ENCODE measurements around the gene MOSPD2. TPM values are rescaled to one million over a fixed set of nuclear protein-coding genes. Genes with fewer than 3 reads are reported as not detected.

MOSPD2 gene
- total RNA-seq, 4 donors from 2014 or later, result 19.0 to 35.8 (median 21.9) TPM

DNA sequence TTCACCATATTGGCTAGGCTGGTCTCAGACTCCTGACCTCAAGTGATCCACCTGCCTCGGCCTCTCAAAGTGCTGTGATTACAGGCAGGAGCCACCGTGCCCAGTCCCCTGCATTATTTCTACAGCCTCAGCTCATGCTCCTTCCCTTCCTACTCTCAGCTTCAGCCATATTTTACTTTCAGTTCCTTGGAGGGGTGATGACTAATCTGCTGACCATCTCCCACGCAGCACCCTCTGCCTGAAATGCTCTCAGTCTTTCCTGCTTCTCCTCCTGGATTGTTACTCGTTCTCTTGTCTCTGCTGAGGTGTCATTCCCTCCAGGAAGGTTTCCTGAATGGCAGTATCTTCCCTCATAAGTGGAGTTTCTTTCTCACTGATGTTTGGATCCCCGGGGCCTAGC, 63.3 kb downstream of the MOSPD2 start:
- peak; percentile 64 for ATAC-seq (ENCODE audit: low FRiP score)

DNA sequence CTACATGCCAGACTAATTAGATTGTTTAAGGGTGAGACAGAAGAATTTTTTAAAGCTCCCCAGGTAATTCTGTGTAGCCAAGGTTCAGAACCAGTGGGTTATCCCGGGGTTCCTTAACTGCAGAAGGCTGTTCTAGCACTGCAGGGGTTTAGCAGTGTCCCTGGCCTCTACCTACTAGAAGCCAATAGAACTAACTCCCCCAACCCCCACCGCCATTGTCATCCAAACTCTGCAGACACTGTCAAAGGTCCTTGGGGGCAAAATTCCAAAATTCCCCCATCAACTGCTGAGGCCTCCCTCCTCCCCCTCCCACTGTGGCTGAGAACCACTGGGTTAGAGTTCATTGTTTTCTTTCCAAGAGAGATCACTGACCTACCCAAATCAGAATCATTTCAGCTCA, 66.4 kb downstream of the MOSPD2 start:
- ATAC-seq (ENCODE audit: low FRiP score), result no peak
- TF ChIP-seq, protein P1, sequence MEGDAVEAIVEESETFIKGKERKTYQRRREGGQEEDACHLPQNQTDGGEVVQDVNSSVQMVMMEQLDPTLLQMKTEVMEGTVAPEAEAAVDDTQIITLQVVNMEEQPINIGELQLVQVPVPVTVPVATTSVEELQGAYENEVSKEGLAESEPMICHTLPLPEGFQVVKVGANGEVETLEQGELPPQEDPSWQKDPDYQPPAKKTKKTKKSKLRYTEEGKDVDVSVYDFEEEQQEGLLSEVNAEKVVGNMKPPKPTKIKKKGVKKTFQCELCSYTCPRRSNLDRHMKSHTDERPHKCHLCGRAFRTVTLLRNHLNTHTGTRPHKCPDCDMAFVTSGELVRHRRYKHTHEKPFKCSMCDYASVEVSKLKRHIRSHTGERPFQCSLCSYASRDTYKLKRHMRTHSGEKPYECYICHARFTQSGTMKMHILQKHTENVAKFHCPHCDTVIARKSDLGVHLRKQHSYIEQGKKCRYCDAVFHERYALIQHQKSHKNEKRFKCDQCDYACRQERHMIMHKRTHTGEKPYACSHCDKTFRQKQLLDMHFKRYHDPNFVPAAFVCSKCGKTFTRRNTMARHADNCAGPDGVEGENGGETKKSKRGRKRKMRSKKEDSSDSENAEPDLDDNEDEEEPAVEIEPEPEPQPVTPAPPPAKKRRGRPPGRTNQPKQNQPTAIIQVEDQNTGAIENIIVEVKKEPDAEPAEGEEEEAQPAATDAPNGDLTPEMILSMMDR (IDR thresholded peaks at IDR 0.05), result no peak

More for the DNA sequence above, 63.3 kb downstream of the MOSPD2 start:
- TF ChIP-seq, protein P1 (IDR thresholded peaks at IDR 0.05), result no peak
- DNase-seq (ENCODE audit: low spot score), result no peak

DNA sequence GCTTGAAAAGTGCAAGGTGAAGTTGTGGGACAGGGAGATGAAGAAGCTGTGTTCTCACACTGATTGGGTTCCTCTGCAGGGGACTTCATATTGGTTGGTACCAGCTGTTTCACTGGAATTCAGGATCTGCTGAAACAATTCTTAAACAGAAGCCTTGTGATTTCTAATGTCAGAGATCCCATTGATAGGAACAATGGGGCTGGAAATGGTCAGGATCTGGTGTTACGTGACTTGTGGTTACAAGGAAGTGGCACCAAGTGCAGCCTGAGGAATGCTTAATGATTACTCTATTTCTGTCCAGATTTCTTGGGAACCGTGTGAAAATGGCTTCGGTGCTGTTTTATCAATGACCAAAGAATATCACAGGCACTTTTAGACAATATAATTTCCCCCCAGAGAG, 68.1 kb downstream of the MOSPD2 start:
- TF ChIP-seq, protein P1 (IDR thresholded peaks at IDR 0.05), result no peak
- ATAC-seq (ENCODE audit: low FRiP score) (no peak), DNase-seq (ENCODE audit: low spot score) (no peak)

More for the DNA sequence above, 66.4 kb downstream of the MOSPD2 start:
- no peak for DNase-seq (ENCODE audit: low spot score)

DNA sequence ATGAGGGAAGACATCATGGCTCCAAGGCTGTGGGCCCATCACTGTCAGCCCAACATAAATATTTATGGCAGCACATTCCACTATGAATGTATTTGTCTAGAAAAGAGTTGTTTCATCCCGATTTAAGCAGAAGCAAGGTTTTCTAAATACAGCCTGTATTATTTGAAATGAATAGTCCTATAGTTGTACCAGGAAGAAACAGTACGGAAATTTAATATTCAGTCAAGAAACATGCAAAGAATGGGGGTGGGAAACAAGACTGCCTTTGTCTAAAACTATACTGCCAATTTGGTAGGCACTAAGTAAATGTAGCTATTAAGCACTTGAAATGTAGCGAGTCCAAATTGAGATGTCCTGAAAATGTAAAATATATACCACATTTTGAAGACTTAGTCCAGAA, 69.1 kb downstream of the MOSPD2 start:
- no peak for ATAC-seq (ENCODE audit: low FRiP score)
- TF ChIP-seq, protein P1 (IDR thresholded peaks at IDR 0.05), result no peak
- no peak for DNase-seq (ENCODE audit: low spot score)

DNA sequence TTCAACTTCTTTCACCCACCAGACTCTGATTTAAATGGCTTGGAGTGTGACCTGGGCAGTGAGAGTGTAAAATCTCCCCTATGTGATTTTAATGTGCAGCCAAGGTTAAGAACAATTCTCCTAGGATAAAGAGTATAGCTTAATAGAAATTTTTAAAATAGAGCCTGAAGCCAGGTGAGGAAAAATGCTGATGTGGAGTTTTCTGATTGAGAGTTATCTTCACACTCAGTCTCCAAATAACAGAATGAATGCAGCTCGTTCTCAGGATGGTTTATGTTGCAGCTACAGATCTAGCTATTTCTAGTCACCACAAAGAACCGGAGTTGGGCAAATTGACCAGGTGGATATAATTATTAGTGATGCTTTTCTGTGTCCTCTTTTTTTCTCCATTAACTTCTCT, 70.7 kb downstream of the MOSPD2 start:
- DNase-seq (ENCODE audit: low spot score) (no peak), ATAC-seq (ENCODE audit: low FRiP score) (no peak)
- TF ChIP-seq, protein P1 (IDR thresholded peaks at IDR 0.05), result no peak

DNA sequence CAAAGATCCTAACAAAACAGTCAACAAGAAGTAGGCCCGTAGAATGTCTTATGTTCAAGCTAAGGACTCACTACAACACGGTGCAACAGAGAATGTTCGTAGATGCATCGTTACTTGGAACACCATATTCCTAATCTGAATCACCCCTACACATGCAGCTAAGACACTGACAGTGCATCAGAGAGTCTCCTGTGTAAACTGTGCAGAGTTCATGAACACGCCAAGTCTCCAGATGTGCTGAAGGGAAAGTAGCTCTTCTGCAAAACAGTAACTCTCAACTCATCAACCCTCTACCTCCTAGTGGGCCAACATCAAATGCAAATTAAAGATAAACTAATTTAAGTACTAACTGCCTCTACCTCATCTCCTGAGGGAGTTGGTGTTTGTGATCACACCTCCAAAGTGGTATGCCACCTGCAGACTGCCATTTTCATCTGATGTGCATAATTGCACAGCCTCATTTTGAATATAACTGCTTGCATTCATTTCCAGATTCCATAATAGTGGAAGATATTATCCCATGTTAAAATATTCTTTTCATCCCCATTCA, 73.5 kb downstream of the MOSPD2 start:
- ATAC-seq (ENCODE audit: low FRiP score) (no peak), DNase-seq (ENCODE audit: low spot score) (no peak)
- TF ChIP-seq, protein P1 (IDR thresholded peaks at IDR 0.05), result no peak

DNA sequence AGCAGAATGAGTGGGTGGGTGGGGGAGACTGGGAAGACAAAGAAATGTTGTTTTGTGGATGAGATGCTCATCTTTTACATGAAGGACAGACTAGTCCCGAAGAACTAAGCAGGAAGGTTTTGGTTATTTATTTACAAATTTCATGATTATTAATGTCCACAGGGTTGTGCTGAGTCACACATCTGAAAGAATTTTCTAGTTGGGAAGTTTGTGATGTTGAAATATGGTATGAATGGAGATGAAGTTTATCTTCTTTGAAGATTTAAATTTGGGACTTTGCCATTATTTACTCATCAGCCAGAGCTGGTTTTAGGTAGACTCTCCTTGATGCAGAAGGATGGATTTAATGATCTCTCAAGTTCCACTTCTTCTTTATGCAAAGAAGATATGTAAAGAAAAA, 75.5 kb downstream of the MOSPD2 start:
- TF ChIP-seq, protein P1 (IDR thresholded peaks at IDR 0.05), result no peak
- DNase-seq (ENCODE audit: low spot score) (no peak), ATAC-seq (ENCODE audit: low FRiP score) (no peak)

Data from omental fat pad (tissue), 4 donors.